Right kidney (tissue), 1 donor: ENCODE data around the gene XXYLT1.
"Not testable (repeated sequence)": the region's sequence is repeated elsewhere in the genome, so short reads cannot be mapped to it uniquely, and the experiment has no call there.

ENCODE experiments used
- DNase-seq: peaks from one replicate; pipeline ENCODE4 v3.0.0-alpha.2; 2016

XXYLT1 gene

GRCh38 chr3:195227871-195228270 lies 43.1 kb downstream of the XXYLT1 start:
- DNase-seq: no peak

- no peak for DNase-seq
Observed at GRCh38 chr3:195226900-195227447, 44.0 kb downstream of the XXYLT1 start.

GRCh38 chr3:195226445-195226844 lies 44.5 kb downstream of the XXYLT1 start:
- no peak for DNase-seq

- no peak for DNase-seq
Observed at GRCh38 chr3:195224980-195225580, 45.9 kb downstream of the XXYLT1 start.

GRCh38 chr3:195224156-195224979 lies 46.6 kb downstream of the XXYLT1 start:
- no peak for DNase-seq

GRCh38 chr3:195221876-195222617 lies 48.9 kb downstream of the XXYLT1 start:
- no peak for DNase-seq

GRCh38 chr3:195221015-195221853 lies 49.7 kb downstream of the XXYLT1 start:
- DNase-seq: no peak

- DNase-seq: no peak
Observed at GRCh38 chr3:195219351-195220230, 51.4 kb downstream of the XXYLT1 start.

- DNase-seq: not testable (repeated sequence)
Observed at GRCh38 chr3:195218331-195218730, 52.6 kb downstream of the XXYLT1 start.

GRCh38 chr3:195215576-195215975 lies 55.4 kb downstream of the XXYLT1 start:
- not testable (repeated sequence) for DNase-seq

- DNase-seq: no peak
Observed at GRCh38 chr3:195214381-195214780, 56.6 kb downstream of the XXYLT1 start.

- DNase-seq: no peak
Observed at GRCh38 chr3:195213639-195214315, 57.2 kb downstream of the XXYLT1 start.

- DNase-seq: no peak
Observed at GRCh38 chr3:195212749-195213375, 58.1 kb downstream of the XXYLT1 start.

- no peak for DNase-seq
Observed at GRCh38 chr3:195212033-195212748, 58.8 kb downstream of the XXYLT1 start.

- DNase-seq: no peak
Observed at GRCh38 chr3:195210266-195210973, 60.5 kb downstream of the XXYLT1 start.

- DNase-seq: peak; percentile 59
Observed at GRCh38 chr3:195209847-195210265, 61.1 kb downstream of the XXYLT1 start.

- DNase-seq: no peak
Observed at GRCh38 chr3:195209083-195209846, 61.7 kb downstream of the XXYLT1 start.

- no peak for DNase-seq
Observed at GRCh38 chr3:195208631-195209030, 62.3 kb downstream of the XXYLT1 start.
